HEK293 (cell line): ENCODE data around the gene GBP3.

Experiments used
- CTCF ChIA-PET: fragments of 350-600 bp; formaldehyde crosslinking; extraction: SDS; loops from one replicate; lab custom pipeline; 2021; ENCODE audit warnings: antibody characterized with exemption; lab: Yijun Ruan, JAX
- POLR2A ChIA-PET: fragments of 300-600 bp; formaldehyde crosslinking; extraction: SDS; loops from one replicate; lab custom pipeline; 2020; ENCODE audit warnings: antibody characterized with exemption, inconsistent platforms; lab: Yijun Ruan, JAX
- H3K27ac ChIP-seq: fragments of 200-500 bp; sonication (Bioruptor generic); 2 replicates; pipeline ENCODE4 v1.5.1; 2014; ENCODE audit warnings: low read depth, low read length, control low read depth, inconsistent platforms; ENCODE audit errors: extremely low read depth
- H3K36me3 ChIP-seq, 2 experiments: fragments of 200-500 bp in 1 of 2; sonication (Bioruptor generic) in 1 of 2; 1 replicate in 1 of 2; 2 replicates in 1 of 2; pipeline ENCODE4 v1.5.1; 2014 to 2017; ENCODE audit warnings: inconsistent platforms in 2 of 2, low read length in 2 of 2; ENCODE audit not compliant: control insufficient read depth in 2 of 2, insufficient read depth in 1 of 2
- H3K4me1 ChIP-seq: fragments of 200-500 bp; sonication (Bioruptor generic); 2 replicates; pipeline ENCODE4 v1.5.1; 2014; ENCODE audit warnings: mild to moderate bottlenecking, low read length, inconsistent platforms; ENCODE audit not compliant: control insufficient read depth, insufficient read depth
- H3K4me3 ChIP-seq: 2 replicates; pipeline ENCODE4 v1.5.1; 2011; ENCODE audit warnings: low read depth, mild to moderate bottlenecking, control low read depth, low read length, moderate library complexity
- H3K9me3 ChIP-seq: fragments of 200-500 bp; sonication (Bioruptor generic); 2 replicates; pipeline ENCODE4 v1.5.1; 2014; ENCODE audit warnings: low read depth, low read length, inconsistent platforms; ENCODE audit not compliant: control insufficient read depth, insufficient read depth
- BCL11A ChIP-seq: fragments of 450-650 bp; formaldehyde crosslinking; IDR thresholded peaks from 2 replicates; pipeline ENCODE4 v1.5.1; 2016; ENCODE audit warnings: low read depth, missing biosample characterization, missing genetic modification characterization
- EGR2 ChIP-seq: fragments of 450-650 bp; formaldehyde crosslinking; IDR thresholded peaks from 2 replicates; pipeline ENCODE4 v1.5.1; 2016; ENCODE audit warnings: low read depth, missing biosample characterization, missing genetic modification characterization
- GFI1B ChIP-seq: fragments of 450-650 bp; formaldehyde crosslinking; IDR thresholded peaks from 2 replicates; pipeline ENCODE4 v1.5.1; 2016; ENCODE audit warnings: missing biosample characterization, missing genetic modification characterization
- IKZF3 ChIP-seq: fragments of 450-650 bp; IDR thresholded peaks from 2 replicates; pipeline ENCODE4 v1.5.0; 2018; ENCODE audit warnings: missing biosample characterization, mild to moderate bottlenecking, missing genetic modification characterization, moderate library complexity
- SCRT1 ChIP-seq: fragments of 450-650 bp; formaldehyde crosslinking; IDR thresholded peaks from 2 replicates; pipeline ENCODE4 v1.5.1; 2016; ENCODE audit warnings: missing biosample characterization, missing genetic modification characterization, borderline replicate concordance
- SCRT2 ChIP-seq: fragments of 450-650 bp; formaldehyde crosslinking; IDR thresholded peaks from 2 replicates; pipeline ENCODE4 v1.5.1; 2016; ENCODE audit warnings: missing biosample characterization, missing genetic modification characterization
- SETDB1 ChIP-seq: IDR thresholded peaks from one replicate; pipeline ENCODE4 v1.6.1; 2017; ENCODE audit warnings: mild to moderate bottlenecking, low read length, moderate library complexity, mixed read lengths; ENCODE audit not compliant: insufficient read length
- SP2 ChIP-seq: fragments of 450-650 bp; formaldehyde crosslinking; IDR thresholded peaks from 2 replicates; pipeline ENCODE4 v1.5.1; 2016; ENCODE audit warnings: missing biosample characterization, missing genetic modification characterization
- ZBTB8A ChIP-seq: fragments of 450-650 bp; formaldehyde crosslinking; IDR thresholded peaks from 2 replicates; pipeline ENCODE4 v1.5.1; 2016; ENCODE audit warnings: missing biosample characterization, missing genetic modification characterization
- ZNF10 ChIP-seq: fragments of 450-650 bp; formaldehyde crosslinking; IDR thresholded peaks from 2 replicates; pipeline ENCODE4 v1.5.1; 2017; ENCODE audit warnings: missing biosample characterization, missing genetic modification characterization
- ZNF211 ChIP-seq: fragments of 450-650 bp; formaldehyde crosslinking; IDR thresholded peaks from 2 replicates; pipeline ENCODE4 v1.5.1; 2016; ENCODE audit warnings: low read depth, missing biosample characterization, missing genetic modification characterization
- ZNF214 ChIP-seq: fragments of 450-650 bp; formaldehyde crosslinking; IDR thresholded peaks from 2 replicates; pipeline ENCODE4 v1.5.1; 2017; ENCODE audit warnings: missing biosample characterization, mild to moderate bottlenecking, missing genetic modification characterization, borderline replicate concordance
- ZNF292 ChIP-seq: fragments of 450-650 bp; formaldehyde crosslinking; IDR thresholded peaks from 2 replicates; pipeline ENCODE4 v1.5.1; 2016; ENCODE audit warnings: low read depth, missing biosample characterization, missing genetic modification characterization, borderline replicate concordance
- ZNF423 ChIP-seq: fragments of 450-650 bp; formaldehyde crosslinking; IDR thresholded peaks from 2 replicates; pipeline ENCODE4 v1.5.1; 2016; ENCODE audit warnings: missing biosample characterization, missing genetic modification characterization
- ZNF48 ChIP-seq: fragments of 450-650 bp; formaldehyde crosslinking; IDR thresholded peaks from 2 replicates; pipeline ENCODE4 v1.5.1; 2016; ENCODE audit warnings: missing biosample characterization, missing genetic modification characterization
- ZNF548 ChIP-seq: fragments of 450-650 bp; formaldehyde crosslinking; IDR thresholded peaks from 2 replicates; pipeline ENCODE4 v1.5.1; 2016; ENCODE audit warnings: missing biosample characterization, missing genetic modification characterization
- ZNF654 ChIP-seq: fragments of 450-650 bp; formaldehyde crosslinking; IDR thresholded peaks from 2 replicates; pipeline ENCODE4 v1.5.1; 2016; ENCODE audit warnings: low read depth, missing biosample characterization, missing genetic modification characterization
- ZNF677 ChIP-seq: fragments of 450-650 bp; IDR thresholded peaks from 2 replicates; pipeline ENCODE4 v1.5.0; 2018; ENCODE audit warnings: missing biosample characterization, mild to moderate bottlenecking, missing genetic modification characterization, moderate library complexity
- ZNF777 ChIP-seq: fragments of 450-650 bp; formaldehyde crosslinking; IDR thresholded peaks from 2 replicates; pipeline ENCODE4 v1.5.1; 2017; ENCODE audit warnings: missing biosample characterization, missing genetic modification characterization, borderline replicate concordance
- ZNF792 ChIP-seq: fragments of 450-650 bp; formaldehyde crosslinking; IDR thresholded peaks from 2 replicates; pipeline ENCODE4 v1.5.1; 2016; ENCODE audit warnings: missing biosample characterization, missing genetic modification characterization
- ZSCAN23 ChIP-seq: fragments of 450-650 bp; formaldehyde crosslinking; IDR thresholded peaks from 2 replicates; pipeline ENCODE4 v1.5.1; 2016; ENCODE audit warnings: missing biosample characterization, missing genetic modification characterization
- TF ChIP-seq, protein P1 (sequence below): fragments of 450-650 bp; formaldehyde crosslinking; IDR thresholded peaks from 2 replicates; pipeline ENCODE4 v1.5.1; 2016; ENCODE audit warnings: missing biosample characterization, missing genetic modification characterization
- TF ChIP-seq, protein P2 (sequence below): fragments of 450-650 bp; formaldehyde crosslinking; IDR thresholded peaks from 2 replicates; pipeline ENCODE4; 2016; ENCODE audit warnings: missing biosample characterization, missing genetic modification characterization
- TF ChIP-seq, protein P3 (sequence below): fragments of 450-650 bp; formaldehyde crosslinking; IDR thresholded peaks from 2 replicates; pipeline ENCODE4 v1.5.1; 2017; ENCODE audit warnings: missing biosample characterization, missing genetic modification characterization
- TF ChIP-seq, protein P4 (sequence below): sonication (generic); formaldehyde crosslinking; IDR thresholded peaks from 2 replicates; pipeline ENCODE4 v1.8.1; 2022; ENCODE audit warnings: mild to moderate bottlenecking, moderate library complexity, missing genetic modification reagents
- TF ChIP-seq, protein P5 (sequence below): fragments of 450-650 bp; formaldehyde crosslinking; IDR thresholded peaks from 2 replicates; pipeline ENCODE4 v1.5.1; 2016; ENCODE audit warnings: missing biosample characterization, missing genetic modification characterization
- TF ChIP-seq, protein P6 (sequence below): fragments of 450-650 bp; formaldehyde crosslinking; IDR thresholded peaks from 2 replicates; pipeline ENCODE4 v1.5.1; 2017; ENCODE audit warnings: missing biosample characterization, missing genetic modification characterization
- TF ChIP-seq, protein P7 (sequence below): IDR thresholded peaks from 2 replicates; pipeline ENCODE4 v1.6.1; 2011; ENCODE audit warnings: mild to moderate bottlenecking, low read depth, low read length, borderline replicate concordance

Gene GBP3

DNA sequence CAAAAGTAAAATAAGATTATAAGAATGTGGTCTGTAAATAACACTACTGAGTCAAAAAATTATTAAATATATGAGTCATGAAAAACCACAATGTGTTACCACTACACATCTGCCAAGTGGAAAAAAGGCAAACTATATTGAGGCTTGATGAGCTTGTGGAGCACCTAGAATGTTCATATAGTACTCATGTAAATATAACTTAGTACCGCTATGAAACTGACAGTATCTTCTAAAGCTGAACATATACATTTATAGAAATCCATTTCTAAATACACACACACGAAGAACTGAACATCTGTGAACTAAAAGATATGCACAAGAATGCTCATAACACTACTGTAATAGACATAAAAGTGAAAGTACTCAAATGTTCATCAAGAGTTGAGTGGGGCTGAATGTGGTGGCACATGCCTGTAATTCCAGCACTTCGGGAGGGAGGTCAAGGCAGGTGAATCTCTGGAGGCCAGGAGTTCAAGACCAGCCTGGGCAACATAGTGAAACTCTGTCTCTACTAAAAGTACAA is 18.5 kb upstream of the GBP3 start (continued):
- TF ChIP-seq, protein P1, sequence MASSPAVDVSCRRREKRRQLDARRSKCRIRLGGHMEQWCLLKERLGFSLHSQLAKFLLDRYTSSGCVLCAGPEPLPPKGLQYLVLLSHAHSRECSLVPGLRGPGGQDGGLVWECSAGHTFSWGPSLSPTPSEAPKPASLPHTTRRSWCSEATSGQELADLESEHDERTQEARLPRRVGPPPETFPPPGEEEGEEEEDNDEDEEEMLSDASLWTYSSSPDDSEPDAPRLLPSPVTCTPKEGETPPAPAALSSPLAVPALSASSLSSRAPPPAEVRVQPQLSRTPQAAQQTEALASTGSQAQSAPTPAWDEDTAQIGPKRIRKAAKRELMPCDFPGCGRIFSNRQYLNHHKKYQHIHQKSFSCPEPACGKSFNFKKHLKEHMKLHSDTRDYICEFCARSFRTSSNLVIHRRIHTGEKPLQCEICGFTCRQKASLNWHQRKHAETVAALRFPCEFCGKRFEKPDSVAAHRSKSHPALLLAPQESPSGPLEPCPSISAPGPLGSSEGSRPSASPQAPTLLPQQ, result no peak
- TF ChIP-seq ZNF548 (tag by site-specific recombination) (no peak), GFI1B (no peak), ZNF10 (no peak), ZSCAN23 (no peak), ZNF423 (no peak), SCRT2 (tag by site-specific recombination) (no peak), SP2 (tag by site-specific recombination) (no peak), ZNF48 (no peak), ZNF292 (tag by site-specific recombination) (no peak), ZNF211 (tag by site-specific recombination) (no peak), ZNF654 (tag by site-specific recombination) (no peak)
- TF ChIP-seq, protein P2, sequence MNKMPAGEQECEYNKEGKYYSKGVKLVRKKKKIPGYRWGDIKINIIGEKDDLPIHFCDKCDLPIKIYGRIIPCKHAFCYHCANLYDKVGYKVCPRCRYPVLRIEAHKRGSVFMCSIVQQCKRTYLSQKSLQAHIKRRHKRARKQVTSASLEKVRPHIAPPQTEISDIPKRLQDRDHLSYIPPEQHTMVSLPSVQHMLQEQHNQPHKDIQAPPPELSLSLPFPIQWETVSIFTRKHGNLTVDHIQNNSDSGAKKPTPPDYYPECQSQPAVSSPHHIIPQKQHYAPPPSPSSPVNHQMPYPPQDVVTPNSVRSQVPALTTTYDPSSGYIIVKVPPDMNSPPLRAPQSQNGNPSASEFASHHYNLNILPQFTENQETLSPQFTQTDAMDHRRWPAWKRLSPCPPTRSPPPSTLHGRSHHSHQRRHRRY (tag by site-specific recombination), result no peak

DNA sequence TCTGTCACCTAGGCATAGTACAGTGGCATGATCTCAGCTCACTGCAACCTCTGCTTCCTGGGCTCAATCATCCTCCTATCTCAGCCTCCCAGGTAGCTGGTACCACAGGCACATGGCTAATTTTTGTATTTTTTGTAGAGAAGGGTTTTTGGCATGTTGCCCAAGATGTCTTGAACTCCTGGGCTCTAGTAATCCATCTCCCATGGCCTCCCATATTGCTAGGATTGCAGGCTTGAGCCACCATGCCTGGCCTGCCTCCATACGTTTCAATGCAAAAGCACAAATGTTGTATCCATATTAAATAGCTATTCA is 17.6 kb upstream of the GBP3 start:
- ChIA-PET POLR2A (interaction anchor here (0.7 kb wide), 1 partner anchor 55 kb away, joined by 3 read pairs; no protein-coding TSS in a partner anchor), CTCF (no interaction called here)
- TF ChIP-seq ZNF677 (tag by site-specific recombination) (no peak), ZNF548 (tag by site-specific recombination) (no peak), EGR2 (tag by site-specific recombination) (no peak), ZNF777 (tag by site-specific recombination) (no peak), BCL11A (tag by site-specific recombination) (no peak), ZBTB8A (tag by site-specific recombination) (no peak), ZNF654 (tag by site-specific recombination) (no peak), ZNF792 (tag by site-specific recombination) (no peak), SCRT1 (no peak), ZNF214 (tag by site-specific recombination) (no peak), SETDB1 (no peak), IKZF3 (tag by site-specific recombination) (no peak)
- TF ChIP-seq, protein P3, sequence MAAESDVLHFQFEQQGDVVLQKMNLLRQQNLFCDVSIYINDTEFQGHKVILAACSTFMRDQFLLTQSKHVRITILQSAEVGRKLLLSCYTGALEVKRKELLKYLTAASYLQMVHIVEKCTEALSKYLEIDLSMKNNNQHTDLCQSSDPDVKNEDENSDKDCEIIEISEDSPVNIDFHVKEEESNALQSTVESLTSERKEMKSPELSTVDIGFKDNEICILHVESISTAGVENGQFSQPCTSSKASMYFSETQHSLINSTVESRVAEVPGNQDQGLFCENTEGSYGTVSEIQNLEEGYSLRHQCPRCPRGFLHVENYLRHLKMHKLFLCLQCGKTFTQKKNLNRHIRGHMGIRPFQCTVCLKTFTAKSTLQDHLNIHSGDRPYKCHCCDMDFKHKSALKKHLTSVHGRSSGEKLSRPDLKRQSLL (tag by site-specific recombination), result no peak
- TF ChIP-seq, protein P4, sequence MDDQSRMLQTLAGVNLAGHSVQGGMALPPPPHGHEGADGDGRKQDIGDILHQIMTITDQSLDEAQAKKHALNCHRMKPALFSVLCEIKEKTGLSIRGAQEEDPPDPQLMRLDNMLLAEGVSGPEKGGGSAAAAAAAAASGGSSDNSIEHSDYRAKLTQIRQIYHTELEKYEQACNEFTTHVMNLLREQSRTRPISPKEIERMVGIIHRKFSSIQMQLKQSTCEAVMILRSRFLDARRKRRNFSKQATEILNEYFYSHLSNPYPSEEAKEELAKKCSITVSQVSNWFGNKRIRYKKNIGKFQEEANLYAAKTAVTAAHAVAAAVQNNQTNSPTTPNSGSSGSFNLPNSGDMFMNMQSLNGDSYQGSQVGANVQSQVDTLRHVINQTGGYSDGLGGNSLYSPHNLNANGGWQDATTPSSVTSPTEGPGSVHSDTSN (CRISPR knock-in tag), result no peak
- TF ChIP-seq, protein P5, sequence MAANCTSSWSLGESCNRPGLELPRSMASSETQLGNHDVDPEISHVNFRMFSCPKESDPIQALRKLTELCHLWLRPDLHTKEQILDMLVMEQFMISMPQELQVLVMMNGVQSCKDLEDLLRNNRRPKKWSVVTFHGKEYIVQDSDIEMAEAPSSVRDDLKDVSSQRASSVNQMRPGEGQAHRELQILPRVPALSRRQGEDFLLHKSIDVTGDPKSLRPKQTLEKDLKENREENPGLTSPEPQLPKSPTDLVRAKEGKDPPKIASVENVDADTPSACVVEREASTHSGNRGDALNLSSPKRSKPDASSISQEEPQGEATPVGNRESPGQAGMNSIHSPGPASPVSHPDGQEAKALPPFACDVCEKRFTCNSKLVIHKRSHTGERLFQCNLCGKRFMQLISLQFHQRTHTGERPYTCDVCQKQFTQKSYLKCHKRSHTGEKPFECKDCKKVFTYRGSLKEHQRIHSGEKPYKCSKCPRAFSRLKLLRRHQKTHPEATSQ (tag by site-specific recombination), result no peak
- TF ChIP-seq, protein P6, sequence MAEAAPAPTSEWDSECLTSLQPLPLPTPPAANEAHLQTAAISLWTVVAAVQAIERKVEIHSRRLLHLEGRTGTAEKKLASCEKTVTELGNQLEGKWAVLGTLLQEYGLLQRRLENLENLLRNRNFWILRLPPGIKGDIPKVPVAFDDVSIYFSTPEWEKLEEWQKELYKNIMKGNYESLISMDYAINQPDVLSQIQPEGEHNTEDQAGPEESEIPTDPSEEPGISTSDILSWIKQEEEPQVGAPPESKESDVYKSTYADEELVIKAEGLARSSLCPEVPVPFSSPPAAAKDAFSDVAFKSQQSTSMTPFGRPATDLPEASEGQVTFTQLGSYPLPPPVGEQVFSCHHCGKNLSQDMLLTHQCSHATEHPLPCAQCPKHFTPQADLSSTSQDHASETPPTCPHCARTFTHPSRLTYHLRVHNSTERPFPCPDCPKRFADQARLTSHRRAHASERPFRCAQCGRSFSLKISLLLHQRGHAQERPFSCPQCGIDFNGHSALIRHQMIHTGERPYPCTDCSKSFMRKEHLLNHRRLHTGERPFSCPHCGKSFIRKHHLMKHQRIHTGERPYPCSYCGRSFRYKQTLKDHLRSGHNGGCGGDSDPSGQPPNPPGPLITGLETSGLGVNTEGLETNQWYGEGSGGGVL (tag by site-specific recombination), result no peak
- TF ChIP-seq, protein P7, sequence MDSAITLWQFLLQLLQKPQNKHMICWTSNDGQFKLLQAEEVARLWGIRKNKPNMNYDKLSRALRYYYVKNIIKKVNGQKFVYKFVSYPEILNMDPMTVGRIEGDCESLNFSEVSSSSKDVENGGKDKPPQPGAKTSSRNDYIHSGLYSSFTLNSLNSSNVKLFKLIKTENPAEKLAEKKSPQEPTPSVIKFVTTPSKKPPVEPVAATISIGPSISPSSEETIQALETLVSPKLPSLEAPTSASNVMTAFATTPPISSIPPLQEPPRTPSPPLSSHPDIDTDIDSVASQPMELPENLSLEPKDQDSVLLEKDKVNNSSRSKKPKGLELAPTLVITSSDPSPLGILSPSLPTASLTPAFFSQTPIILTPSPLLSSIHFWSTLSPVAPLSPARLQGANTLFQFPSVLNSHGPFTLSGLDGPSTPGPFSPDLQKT, result no peak
- no peaks in the 10 kb centered on the region for H3K9me3 ChIP-seq
- H3K4me3 ChIP-seq, result no peak overlapping the region
- H3K36me3 ChIP-seq, result no peaks in the 10 kb centered on the region
- no peak overlapping the region for H3K27ac ChIP-seq
- no peaks in the 10 kb centered on the region for H3K4me1 ChIP-seq
